ENCODE results near the gene PAX5.

The PAX5 gene

GRCh38 chr9:36794461-36794860, 239.6 kb downstream of the PAX5 start:
- no peak for DNase-seq

GRCh38 chr9:36793277-36793676, 240.8 kb downstream of the PAX5 start:
- no peak for DNase-seq

GRCh38 chr9:36791222-36791950, 242.7 kb downstream of the PAX5 start:
- DNase-seq, result no peak

GRCh38 chr9:36789886-36790285, 244.2 kb downstream of the PAX5 start:
- no peak for DNase-seq

GRCh38 chr9:36788534-36788933, 245.5 kb downstream of the PAX5 start:
- no peak for DNase-seq

GRCh38 chr9:36787709-36788108, 246.4 kb downstream of the PAX5 start:
- no peak for DNase-seq
